Raji (cell line): Measurements from ENCODE around the gene SEMA4D.

Source experiments
- POLR2A ChIP-seq: IDR thresholded peaks from 2 replicates; pipeline ENCODE4 v1.6.1; 2011; ENCODE audit warnings: low read depth, low read length, control low read depth; ENCODE audit not compliant: insufficient read depth

Gene SEMA4D

DNA sequence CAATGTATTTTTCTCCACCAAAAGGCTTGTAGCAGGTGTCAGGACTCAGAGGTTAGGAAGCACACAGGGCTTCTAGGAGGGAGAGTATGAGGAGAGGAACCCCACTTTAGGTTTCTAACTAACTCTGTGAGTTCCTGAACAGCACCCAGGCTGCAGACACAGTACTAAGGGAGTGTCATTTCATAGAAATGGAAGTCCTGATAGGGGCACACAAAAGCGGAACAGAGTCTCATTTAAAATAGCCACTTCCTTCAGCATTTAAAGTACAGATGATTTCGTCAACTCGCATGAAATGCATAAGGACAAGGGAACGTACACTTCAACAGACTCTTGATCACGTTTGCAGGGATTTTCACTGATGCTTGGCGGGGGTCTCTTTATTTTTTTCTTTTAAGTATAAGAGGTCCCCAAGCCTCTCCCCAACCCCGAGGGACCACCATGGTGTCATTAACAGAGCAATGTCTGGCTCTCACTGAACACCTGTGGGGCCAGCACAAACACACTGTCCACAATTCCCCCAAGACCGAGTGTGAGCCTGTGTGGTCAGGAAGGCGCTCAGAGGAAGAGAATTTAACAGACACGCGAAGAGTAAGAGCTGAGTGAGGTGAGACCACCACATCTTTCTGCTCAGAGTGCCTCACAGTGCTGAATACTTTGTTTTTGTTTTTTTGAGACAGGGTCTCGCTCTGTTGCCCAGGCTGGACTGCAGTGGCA is 97.4 kb downstream of the SEMA4D start:
- TF ChIP-seq POLR2A: no peak

- no peak for TF ChIP-seq POLR2A
These were observed 99.3 kb downstream of the SEMA4D start for GRCh38 chr9:89398621-89399020.

- no peak for TF ChIP-seq POLR2A
These were observed 100.4 kb downstream of the SEMA4D start for GRCh38 chr9:89397471-89397870.

DNA sequence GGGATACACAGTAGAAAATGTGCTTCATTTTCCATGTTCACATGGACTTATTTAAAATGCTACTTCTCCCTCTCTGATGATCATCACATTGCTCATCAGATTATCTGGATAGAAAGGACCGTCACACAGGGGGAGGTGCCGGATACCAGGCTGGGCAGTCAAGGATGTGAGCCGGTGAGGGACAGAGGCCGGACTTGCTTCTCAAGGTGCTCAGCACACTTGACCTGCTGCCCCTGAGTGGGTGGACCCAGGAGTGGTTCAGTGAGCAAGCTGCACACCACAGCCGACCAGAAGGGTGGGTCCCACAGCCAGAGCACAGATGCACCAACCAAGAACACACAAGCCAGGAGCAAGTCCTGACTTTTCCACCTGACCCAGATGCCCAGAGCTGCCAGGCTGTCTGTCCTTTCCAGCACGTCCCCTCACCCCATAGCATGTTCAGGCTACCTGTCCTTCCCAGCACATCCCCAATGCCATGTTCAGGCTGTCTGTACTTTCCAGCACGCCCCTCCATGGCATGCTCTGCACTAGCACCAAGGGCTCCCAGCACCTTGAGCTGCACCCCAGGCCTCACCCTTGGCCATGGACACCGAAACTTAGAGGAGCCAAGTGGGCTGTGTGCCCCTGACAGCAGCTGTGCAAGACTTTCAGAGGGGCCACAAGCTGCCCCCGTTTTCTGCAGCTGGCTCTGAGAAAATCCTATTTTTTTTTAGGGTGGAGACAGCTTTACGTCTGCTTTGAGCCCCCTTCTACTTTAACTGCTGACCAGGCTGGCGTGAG is 101.8 kb downstream of the SEMA4D start:
- TF ChIP-seq POLR2A: no peak

- no peak for TF ChIP-seq POLR2A
These were observed 103.5 kb downstream of the SEMA4D start for GRCh38 chr9:89394412-89394811.

GRCh38 chr9:89391585-89391984 is 106.3 kb downstream of the SEMA4D start:
- no peak for TF ChIP-seq POLR2A

- no peak for TF ChIP-seq POLR2A
These were observed 107.3 kb downstream of the SEMA4D start for GRCh38 chr9:89390578-89391116.

DNA sequence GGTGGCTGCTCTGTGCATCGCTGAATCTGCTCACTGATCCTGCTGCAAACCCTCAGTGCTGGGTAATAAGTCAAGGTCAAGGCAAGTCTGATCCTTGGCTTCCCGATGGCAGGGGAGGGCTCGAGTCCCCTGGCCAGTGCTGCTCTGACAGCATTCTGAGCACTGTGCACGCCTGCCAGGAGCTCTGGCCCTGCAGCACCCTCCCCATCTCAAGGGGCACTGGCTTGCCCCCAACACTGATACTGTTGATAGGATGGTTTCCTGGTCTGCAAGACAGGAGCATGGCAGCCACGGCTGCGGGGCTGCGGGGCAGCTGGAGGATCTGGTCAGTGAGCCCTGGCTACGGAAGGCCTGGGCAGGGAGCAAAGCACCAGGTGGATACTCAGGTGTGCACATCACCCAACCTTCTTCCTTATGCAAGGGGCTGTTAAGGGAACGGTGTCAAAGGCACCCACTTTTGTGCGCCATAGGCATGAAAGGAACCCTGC is 107.8 kb downstream of the SEMA4D start:
- TF ChIP-seq POLR2A: no peak

GRCh38 chr9:89388868-89389177 is 109.1 kb downstream of the SEMA4D start:
- TF ChIP-seq POLR2A: no peak

DNA sequence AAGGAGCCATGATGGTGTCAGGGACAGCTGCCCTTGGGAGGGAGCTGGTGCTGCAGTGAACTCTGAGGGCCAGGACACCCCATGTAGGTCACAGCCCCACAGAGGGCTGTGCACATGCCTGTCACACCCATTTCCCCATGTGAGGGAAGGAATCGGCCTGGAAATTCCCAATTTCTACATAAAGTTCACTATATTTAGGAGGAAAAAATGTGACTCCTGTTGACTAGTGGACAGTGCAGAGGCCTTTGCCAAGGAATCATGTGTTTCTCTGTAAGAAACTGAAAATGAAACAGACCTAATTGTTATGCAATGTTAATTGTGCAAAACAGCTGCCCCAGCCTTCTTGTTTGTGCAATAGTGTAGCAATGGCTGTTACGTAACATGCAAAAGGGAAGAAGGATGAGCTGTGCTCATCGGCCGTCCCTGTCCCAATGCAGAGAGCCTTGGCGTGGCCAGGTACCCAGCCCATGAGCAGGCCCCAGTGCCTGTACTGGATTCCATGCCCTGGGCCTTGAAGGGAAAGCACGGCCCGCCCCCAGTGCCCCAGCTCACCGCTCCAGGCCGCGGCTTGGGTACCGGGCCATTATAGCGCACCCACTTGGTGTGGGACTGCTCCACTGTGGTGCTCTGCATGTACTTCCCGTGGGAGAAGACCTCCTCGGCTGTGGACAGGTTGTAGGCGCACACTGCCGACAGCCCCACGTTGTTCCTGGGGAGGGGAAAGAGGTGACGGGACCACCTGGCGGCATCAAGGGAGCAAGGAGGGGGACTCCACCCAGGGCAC is 109.6 kb downstream of the SEMA4D start:
- TF ChIP-seq POLR2A: no peak

- TF ChIP-seq POLR2A: no peak
These were observed 110.6 kb downstream of the SEMA4D start for GRCh38 chr9:89387197-89387849.

- TF ChIP-seq POLR2A: no peak
These were observed 111.1 kb downstream of the SEMA4D start for GRCh38 chr9:89386797-89387196.

- TF ChIP-seq POLR2A: no peak
These were observed 111.7 kb downstream of the SEMA4D start for GRCh38 chr9:89386206-89386605.

DNA sequence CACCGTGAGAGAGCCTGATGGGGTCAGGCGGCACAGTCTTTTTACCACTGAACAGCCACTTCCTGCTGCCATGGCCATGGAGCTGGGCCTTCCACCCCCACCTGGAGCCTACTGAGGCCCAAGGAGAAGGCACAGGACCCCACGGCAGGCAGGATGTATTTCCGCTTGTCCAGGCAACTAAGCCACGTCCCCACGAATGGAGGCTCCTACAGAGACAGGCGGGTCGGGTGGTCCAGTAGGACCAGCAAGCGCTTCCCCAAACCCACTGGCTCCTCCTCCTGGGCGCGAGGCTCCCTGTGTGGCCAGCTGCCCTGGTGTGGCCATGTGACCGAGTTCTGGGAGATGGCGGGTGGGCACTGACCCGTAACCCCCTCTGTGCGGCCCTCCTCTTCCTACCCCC is 113.1 kb downstream of the SEMA4D start:
- no peak for TF ChIP-seq POLR2A
